SK-N-SH (cell line): ENCODE results near the gene LCE1E. TPM values are rescaled to one million over a fixed set of nuclear protein-coding genes. Genes with fewer than 3 reads are reported as not detected.

ENCODE experiments used
- CTCF ChIA-PET: fragments of 300-600, 350-600 bp; formaldehyde crosslinking; extraction: SDS; loops from one replicate; lab custom pipeline; 2021; lab: Yijun Ruan, JAX
- POLR2A ChIA-PET: fragments of 350-600 bp; sonication (Branson Sonifier 250); formaldehyde crosslinking; extraction: SDS; loops from one replicate; lab custom pipeline; 2020; ENCODE audit warnings: antibody characterized with exemption, inconsistent platforms; lab: Yijun Ruan, JAX
- DNase-seq: peaks from one replicate; pipeline ENCODE4 v3.0.0; 2012
- H2AFZ ChIP-seq: fragments of 200-600 bp; sonication (generic); 2 replicates; pipeline ENCODE4 v1.8.1; 2016; ENCODE audit warnings: antibody characterized with exemption, mild to moderate bottlenecking, low read depth
- H3F3A ChIP-seq: fragments of 200-600 bp; sonication (generic); replicated peaks from 2 replicates; pipeline ENCODE3; 2016; ENCODE audit warnings: antibody characterized with exemption, mild to moderate bottlenecking; ENCODE audit not compliant: insufficient read depth
- H3K27ac ChIP-seq, 2 experiments: fragments of 200-500 bp in 1 of 2; fragments of 200-600 bp in 1 of 2; sonication (Bioruptor generic) in 1 of 2; sonication (generic), shearing (Covaris generic) in 1 of 2; 2 replicates each; pipeline versions ENCODE4 v1.5.1 to v1.6.1; 2014 to 2016; ENCODE audit warnings: low read depth in 2 of 2, inconsistent platforms in 1 of 2, low read length in 1 of 2, mild to moderate bottlenecking in 1 of 2, mixed read lengths in 1 of 2
- H3K27me3 ChIP-seq: fragments of 200-600 bp; sonication (generic), shearing (Covaris generic); 2 replicates; pipeline ENCODE4 v1.6.1; 2016; ENCODE audit warnings: mixed run types; ENCODE audit not compliant: insufficient read depth
- H3K36me3 ChIP-seq, 2 experiments: fragments of 200-500 bp in 1 of 2; fragments of 200-600 bp in 1 of 2; sonication (Bioruptor generic) in 1 of 2; sonication (generic) in 1 of 2; replicated peaks in 1 of 2; 2 replicates each; pipeline versions ENCODE3 to v1.5.1; 2014 to 2016; ENCODE audit warnings: low read length in 1 of 2, mild to moderate bottlenecking in 1 of 2; ENCODE audit not compliant: insufficient read depth in 2 of 2, control insufficient read depth in 1 of 2
- H3K4me1 ChIP-seq, 2 experiments: fragments of 200-500 bp in 1 of 2; fragments of 200-600 bp in 1 of 2; sonication (Bioruptor generic) in 1 of 2; sonication (generic), shearing (Covaris generic) in 1 of 2; 2 replicates each; pipeline versions ENCODE4 v1.5.1 to v1.6.1; 2014 to 2016; ENCODE audit warnings: low read depth in 1 of 2, low read length in 1 of 2, mixed run types in 1 of 2; ENCODE audit not compliant: insufficient read depth in 2 of 2, control insufficient read depth in 1 of 2
- H3K4me2 ChIP-seq: fragments of 200-600 bp; sonication (generic), shearing (Covaris generic); 2 replicates; pipeline ENCODE4 v1.6.1; 2017; ENCODE audit warnings: mixed run types
- H3K4me3 ChIP-seq, 2 experiments: fragments of 200-500 bp in 1 of 2; fragments of 200-600 bp in 1 of 2; sonication (Bioruptor generic) in 1 of 2; sonication (generic), shearing (Covaris generic) in 1 of 2; 2 replicates each; pipeline versions ENCODE4 v1.5.1 to v1.8.1; 2014 to 2016; ENCODE audit warnings: low read depth in 2 of 2, inconsistent platforms in 1 of 2, low read length in 1 of 2, mild to moderate bottlenecking in 1 of 2, mixed read lengths in 1 of 2, moderate library complexity in 1 of 2
- H3K79me2 ChIP-seq: fragments of 200-600 bp; sonication (generic); 2 replicates; pipeline ENCODE4 v1.8.1; 2017; ENCODE audit warnings: mild to moderate bottlenecking; ENCODE audit not compliant: insufficient read depth
- H3K9ac ChIP-seq: fragments of 200-600 bp; sonication (generic); 2 replicates; pipeline ENCODE4 v1.6.1; 2017; ENCODE audit warnings: mixed run types
- H3K9me2 ChIP-seq: fragments of 200-600 bp; sonication (generic); 2 replicates; pipeline ENCODE4 v1.6.1; 2017; ENCODE audit warnings: mixed run types
- H3K9me3 ChIP-seq: fragments of 200-600 bp; sonication (generic); 2 replicates; pipeline ENCODE4 v1.6.1; 2017; ENCODE audit warnings: mixed run types, mild to moderate bottlenecking, moderate library complexity
- H4K20me1 ChIP-seq: fragments of 200-600 bp; sonication (generic); 2 replicates; pipeline ENCODE4 v1.6.1; 2017; ENCODE audit warnings: mild to moderate bottlenecking, mixed run types; ENCODE audit not compliant: insufficient read depth
- GATA2 ChIP-seq: sonication (generic); formaldehyde crosslinking; IDR thresholded peaks from 2 replicates; pipeline ENCODE4 v1.5.0; 2020; ENCODE audit warnings: mild to moderate bottlenecking, missing genetic modification reagents
- JUND ChIP-seq: IDR thresholded peaks from 2 replicates; pipeline ENCODE4 v1.4.0; 2012
- NFIC ChIP-seq: IDR thresholded peaks from 2 replicates; pipeline ENCODE4 v1.4.0; 2012; ENCODE audit warnings: borderline replicate concordance
- RAD21 ChIP-seq: IDR thresholded peaks from 2 replicates; pipeline ENCODE4 v1.6.1; 2012; ENCODE audit warnings: mild to moderate bottlenecking, low read length
- TAF1 ChIP-seq: IDR thresholded peaks from 2 replicates; pipeline ENCODE4 v1.6.1; 2012; ENCODE audit warnings: low read depth, mild to moderate bottlenecking, low read length, moderate library complexity, borderline replicate concordance
- WGBS: methylation state at CpG from one replicate; pipeline ENCODE4 v1.1.6; 2017; ENCODE audit warnings: low lambda C conversion rate; 5-methylcytosine and 5-hydroxymethylcytosine counted together
- polyA plus RNA-seq, 3 experiments: library from polyadenylated mRNA; depleted of rRNA; stranded (reverse); fragments of >200 nt; gene quantifications; 2 replicates each; pipeline ENCODE4 v1.2.3, GENCODE V29; 2012
- TF ChIP-seq, protein P1 (sequence below): IDR thresholded peaks from 2 replicates; pipeline ENCODE4 v1.4.0; 2012; ENCODE audit warnings: low read depth
- TF ChIP-seq, protein P2 (sequence below): fragments of 150-350 bp; IDR thresholded peaks from 2 replicates; pipeline ENCODE4 v1.6.1; 2016; ENCODE audit warnings: mild to moderate bottlenecking, low read depth, low read length
- TF ChIP-seq, protein P3 (sequence below): fragments of 200-600 bp; sonication (generic); IDR thresholded peaks from 2 replicates; pipeline ENCODE4 v1.6.1; 2017; ENCODE audit warnings: antibody characterized with exemption, mild to moderate bottlenecking, moderate library complexity
- TF ChIP-seq, protein P4 (sequence below): IDR thresholded peaks from 2 replicates; pipeline ENCODE4; 2012
- TF ChIP-seq, protein P5 (sequence below): IDR thresholded peaks from 2 replicates; pipeline ENCODE4 v1.4.0; 2012; ENCODE audit warnings: low read depth, borderline replicate concordance

LCE1E gene
- polyA plus RNA-seq, 1 of the 3 experiments (the other 2 are of a cell fraction), result not detected

DNA sequence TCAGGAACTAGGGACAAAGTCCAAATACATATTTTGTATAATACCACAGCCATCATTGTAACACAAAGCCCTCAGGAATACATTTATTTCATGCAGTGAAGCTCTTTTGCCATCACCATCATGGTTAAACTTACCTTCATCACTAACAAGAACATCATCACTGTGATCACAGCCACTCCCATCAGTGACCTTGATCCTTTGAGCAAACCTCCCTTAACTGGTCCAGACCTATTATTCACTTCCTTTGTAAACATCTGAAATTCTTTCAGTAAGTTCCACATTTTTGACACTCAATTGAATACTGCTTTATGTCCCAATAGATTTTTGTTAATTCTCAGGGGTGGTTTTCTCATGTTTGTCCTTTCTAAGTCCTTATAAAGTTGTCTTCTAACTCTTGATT is 44.4 kb upstream of the LCE1E start (continued):
- TF ChIP-seq, protein P1, sequence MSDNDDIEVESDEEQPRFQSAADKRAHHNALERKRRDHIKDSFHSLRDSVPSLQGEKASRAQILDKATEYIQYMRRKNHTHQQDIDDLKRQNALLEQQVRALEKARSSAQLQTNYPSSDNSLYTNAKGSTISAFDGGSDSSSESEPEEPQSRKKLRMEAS, result no peak
- TF ChIP-seq TAF1 (no peak), GATA2 (CRISPR knock-in tag) (no peak)
- TF ChIP-seq, protein P2, sequence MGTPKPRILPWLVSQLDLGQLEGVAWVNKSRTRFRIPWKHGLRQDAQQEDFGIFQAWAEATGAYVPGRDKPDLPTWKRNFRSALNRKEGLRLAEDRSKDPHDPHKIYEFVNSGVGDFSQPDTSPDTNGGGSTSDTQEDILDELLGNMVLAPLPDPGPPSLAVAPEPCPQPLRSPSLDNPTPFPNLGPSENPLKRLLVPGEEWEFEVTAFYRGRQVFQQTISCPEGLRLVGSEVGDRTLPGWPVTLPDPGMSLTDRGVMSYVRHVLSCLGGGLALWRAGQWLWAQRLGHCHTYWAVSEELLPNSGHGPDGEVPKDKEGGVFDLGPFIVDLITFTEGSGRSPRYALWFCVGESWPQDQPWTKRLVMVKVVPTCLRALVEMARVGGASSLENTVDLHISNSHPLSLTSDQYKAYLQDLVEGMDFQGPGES, result no peak

DNA sequence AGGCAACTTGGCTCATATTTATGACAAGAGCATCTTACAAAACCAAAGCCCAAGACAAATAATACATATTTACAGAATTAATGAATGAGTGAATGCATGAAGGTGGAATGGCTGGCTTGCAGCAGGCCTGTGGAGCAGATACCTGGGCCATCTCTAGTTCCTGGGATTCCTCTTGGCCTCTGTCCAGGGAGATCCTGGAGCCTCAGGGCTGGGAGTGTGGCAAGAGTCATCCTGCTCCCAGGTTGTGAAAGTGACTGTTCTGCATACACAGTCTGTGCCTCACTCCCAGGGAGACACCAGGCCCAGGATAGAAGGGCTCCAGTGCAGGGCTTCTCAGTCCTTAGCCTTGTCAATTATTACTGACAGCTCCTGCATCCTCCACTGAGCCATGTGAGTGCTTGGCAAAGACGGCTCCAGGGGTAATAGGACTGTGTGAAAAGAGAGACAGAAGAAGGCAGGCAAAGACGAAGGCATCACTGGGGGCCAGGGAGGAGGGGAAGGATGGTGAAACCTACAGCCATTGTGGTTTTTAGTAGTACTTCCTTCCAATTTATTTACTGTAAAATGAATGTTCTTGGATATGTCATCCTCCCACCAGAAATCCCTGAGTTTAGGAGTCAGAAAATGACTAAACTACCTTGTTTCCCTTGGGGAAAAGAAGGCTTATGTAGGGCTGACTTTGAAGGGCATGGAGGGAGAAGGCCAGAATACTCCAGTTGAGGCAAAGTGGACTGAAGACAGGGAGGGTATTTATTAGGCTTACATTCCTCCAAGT is 42.5 kb upstream of the LCE1E start:
- DNase-seq, result no peak
- WGBS, result 7% methylated on average over 2 of the region's 2 CpGs
- H3K9me2 ChIP-seq, result no peaks in the 10 kb centered on the region

DNA sequence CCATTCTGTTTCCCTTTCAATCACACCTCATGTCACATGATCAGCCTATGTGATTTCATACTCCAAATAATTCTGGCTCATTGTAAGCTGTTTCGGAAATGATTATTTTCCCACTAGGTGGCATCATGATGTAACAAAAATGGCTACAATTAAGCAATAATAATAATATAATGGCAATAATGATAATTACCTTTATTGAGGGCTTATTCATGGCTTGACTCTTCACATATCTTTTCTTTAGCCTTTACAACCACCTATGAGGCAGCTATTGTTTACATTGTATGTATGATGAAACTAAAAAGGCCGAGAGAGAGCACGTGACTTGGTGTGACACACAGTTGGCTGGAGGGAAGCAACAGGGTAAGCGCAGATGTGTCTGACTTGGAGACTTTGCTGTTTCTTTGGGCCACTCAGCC is 40.8 kb upstream of the LCE1E start:
- H3K4me3 ChIP-seq, result no peak overlapping the region; a peak in 1 of 4 replicates
- H3K9me2 ChIP-seq, result no peaks in the 10 kb centered on the region
- WGBS, result 10% methylated on average over 4 of the region's 4 CpGs
- H3K36me3 ChIP-seq, result no peaks in the 10 kb centered on the region
- H3K79me2 ChIP-seq, result no peaks in the 10 kb centered on the region
- no peaks in the 10 kb centered on the region for H3K4me1 ChIP-seq
- TF ChIP-seq, protein P3, sequence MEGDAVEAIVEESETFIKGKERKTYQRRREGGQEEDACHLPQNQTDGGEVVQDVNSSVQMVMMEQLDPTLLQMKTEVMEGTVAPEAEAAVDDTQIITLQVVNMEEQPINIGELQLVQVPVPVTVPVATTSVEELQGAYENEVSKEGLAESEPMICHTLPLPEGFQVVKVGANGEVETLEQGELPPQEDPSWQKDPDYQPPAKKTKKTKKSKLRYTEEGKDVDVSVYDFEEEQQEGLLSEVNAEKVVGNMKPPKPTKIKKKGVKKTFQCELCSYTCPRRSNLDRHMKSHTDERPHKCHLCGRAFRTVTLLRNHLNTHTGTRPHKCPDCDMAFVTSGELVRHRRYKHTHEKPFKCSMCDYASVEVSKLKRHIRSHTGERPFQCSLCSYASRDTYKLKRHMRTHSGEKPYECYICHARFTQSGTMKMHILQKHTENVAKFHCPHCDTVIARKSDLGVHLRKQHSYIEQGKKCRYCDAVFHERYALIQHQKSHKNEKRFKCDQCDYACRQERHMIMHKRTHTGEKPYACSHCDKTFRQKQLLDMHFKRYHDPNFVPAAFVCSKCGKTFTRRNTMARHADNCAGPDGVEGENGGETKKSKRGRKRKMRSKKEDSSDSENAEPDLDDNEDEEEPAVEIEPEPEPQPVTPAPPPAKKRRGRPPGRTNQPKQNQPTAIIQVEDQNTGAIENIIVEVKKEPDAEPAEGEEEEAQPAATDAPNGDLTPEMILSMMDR, result peak; percentile 46
- TF ChIP-seq, protein P4, sequence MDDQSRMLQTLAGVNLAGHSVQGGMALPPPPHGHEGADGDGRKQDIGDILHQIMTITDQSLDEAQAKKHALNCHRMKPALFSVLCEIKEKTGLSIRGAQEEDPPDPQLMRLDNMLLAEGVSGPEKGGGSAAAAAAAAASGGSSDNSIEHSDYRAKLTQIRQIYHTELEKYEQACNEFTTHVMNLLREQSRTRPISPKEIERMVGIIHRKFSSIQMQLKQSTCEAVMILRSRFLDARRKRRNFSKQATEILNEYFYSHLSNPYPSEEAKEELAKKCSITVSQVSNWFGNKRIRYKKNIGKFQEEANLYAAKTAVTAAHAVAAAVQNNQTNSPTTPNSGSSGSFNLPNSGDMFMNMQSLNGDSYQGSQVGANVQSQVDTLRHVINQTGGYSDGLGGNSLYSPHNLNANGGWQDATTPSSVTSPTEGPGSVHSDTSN, result no peak
- TF ChIP-seq, protein P5, sequence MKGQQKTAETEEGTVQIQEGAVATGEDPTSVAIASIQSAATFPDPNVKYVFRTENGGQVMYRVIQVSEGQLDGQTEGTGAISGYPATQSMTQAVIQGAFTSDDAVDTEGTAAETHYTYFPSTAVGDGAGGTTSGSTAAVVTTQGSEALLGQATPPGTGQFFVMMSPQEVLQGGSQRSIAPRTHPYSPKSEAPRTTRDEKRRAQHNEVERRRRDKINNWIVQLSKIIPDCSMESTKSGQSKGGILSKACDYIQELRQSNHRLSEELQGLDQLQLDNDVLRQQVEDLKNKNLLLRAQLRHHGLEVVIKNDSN, result peak; percentile 64; the same call in 1 of the 2 replicates
- TF ChIP-seq, all 33 proteins: peak for 2
- Histone ChIP-seq H3K27ac (no peak overlapping the region), H3K27me3 (no peaks in the 10 kb centered on the region), H3K9ac (no peak overlapping the region), H3K9me3 (no peaks in the 10 kb centered on the region), H3F3A (no peaks in the 10 kb centered on the region), H4K20me1 (no peaks in the 10 kb centered on the region), H3K4me2 (peak overlapping the region; percentile 20; the same call in 1 of the 2 replicates), H2AFZ (peak overlapping the region; percentile 58)
- no peak for DNase-seq
- CTCF ChIA-PET, result interaction anchor here (1.1 to 1.5 kb wide), 3 partner anchors 13 to 41 kb away, joined by 3 to 4 read pairs (median 3); partner anchors contain the start of gene KPRP
- POLR2A ChIA-PET, result no interaction called here

More for the DNA sequence above, 42.5 kb upstream of the LCE1E start:
- Histone ChIP-seq H3K4me3 (no peak overlapping the region), H3K27ac (no peak overlapping the region), H4K20me1 (no peaks in the 10 kb centered on the region), H3K36me3 (no peaks in the 10 kb centered on the region), H3K4me1 (no peaks in the 10 kb centered on the region), H3K27me3 (no peaks in the 10 kb centered on the region), H3K79me2 (no peaks in the 10 kb centered on the region), H2AFZ (no peak overlapping the region), H3K9me3 (no peaks in the 10 kb centered on the region), H3K9ac (no peak overlapping the region), H3F3A (no peaks in the 10 kb centered on the region), H3K4me2 (no peak overlapping the region)
- POLR2A ChIA-PET, result no interaction called here
- CTCF ChIA-PET, result no interaction called here
- TF ChIP-seq RAD21 (no peak), NFIC (no peak), JUND (no peak)
- TF ChIP-seq, protein P4, result no peak
- TF ChIP-seq, all 33 proteins: peak for 0
